GM19468 (cell line): Measurements from ENCODE around the gene HDAC4.

Source experiments
- ATAC-seq: cut with Tn5 transposase; IDR thresholded peaks from one replicate; pipeline ENCODE4 v1.9.1; 2021; ENCODE audit warnings: mild to moderate bottlenecking, moderate library complexity, moderate number of reproducible peaks; ENCODE audit not compliant: unreplicated experiment; ENCODE audit errors: extremely low read depth

Gene HDAC4

DNA sequence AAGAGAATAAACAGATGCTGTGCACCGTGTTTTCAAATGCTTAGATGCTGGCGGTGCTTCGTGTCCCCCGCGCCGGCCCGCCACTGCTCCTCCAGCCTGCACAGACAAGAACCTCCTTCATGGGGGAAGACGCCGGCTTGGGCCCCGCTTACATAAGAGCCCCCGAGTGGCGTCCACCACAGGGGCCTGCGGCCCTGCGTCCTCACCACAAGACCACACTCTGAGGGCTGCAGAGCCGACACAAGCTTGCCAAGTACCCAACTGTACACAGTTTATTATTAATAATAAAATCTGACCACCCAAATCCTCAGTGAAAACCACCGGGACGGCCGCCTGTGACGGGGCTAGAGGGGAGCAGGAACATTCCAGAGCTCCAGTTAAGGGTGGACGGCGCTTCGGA lies 232.2 kb downstream of the HDAC4 start:
- ATAC-seq = no peak

DNA sequence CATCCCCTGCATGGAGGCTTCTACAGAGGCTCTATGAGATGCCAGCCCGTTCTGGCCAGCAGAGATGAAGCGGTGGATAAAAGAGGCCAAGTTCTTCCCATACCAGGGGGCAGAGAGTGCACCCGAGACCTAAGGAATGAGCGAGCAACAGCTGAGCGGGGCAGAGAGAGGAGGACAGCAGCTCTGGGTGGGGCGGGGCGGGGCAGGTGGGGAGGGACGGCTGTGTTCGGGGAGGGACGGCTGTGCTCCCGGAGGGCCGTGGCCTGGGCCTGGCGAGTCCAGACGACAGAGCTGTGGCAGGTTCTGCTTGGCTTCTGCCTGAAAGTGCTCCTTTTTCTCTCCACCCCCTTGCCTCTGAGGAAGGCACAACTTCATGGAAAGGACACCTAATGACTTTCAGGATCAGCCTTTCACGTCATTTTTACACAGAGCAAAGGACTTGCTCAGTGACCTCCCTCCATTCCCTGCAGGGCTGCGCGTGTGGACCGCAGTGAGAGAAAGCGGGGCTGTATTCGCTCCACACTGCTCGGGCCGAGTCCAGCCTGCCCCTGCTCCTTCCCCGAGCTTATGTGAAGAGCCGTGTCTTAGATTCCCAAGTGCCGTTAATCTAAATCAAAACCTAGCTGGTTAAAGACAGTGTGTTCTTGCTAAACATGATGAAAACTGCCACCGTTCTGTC lies 232.9 kb downstream of the HDAC4 start:
- no peak for ATAC-seq

DNA sequence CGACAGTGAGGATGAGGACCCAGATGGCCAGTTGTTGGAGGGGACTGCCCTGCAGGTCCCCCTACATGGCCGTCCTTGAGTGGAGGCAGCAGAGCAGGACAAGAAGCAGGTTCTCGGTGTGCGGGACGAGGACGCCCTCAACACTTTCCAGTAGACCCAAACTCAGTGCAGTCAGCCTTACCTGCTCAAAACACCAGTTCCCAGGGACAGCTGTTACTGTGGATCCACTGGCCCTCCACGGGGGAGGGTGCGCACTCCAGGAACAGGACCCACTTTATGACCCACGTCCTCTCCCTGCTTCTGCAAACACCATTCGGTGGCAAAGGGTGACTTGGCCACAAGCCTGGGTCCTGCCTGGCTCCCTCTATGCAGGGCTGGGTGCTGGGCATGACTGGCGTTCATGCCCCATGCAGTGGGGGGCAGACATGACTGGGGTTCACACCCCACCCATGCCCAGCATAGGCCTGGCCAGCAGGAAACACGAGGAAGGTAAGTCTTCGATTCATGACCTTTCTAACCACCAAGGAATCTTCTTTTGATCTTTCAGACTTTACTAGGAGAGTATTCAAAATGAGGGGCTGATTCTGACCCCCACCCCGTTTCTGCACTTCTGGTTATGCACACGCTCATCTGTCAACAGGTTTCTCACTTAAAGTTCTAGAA lies 233.7 kb downstream of the HDAC4 start:
- ATAC-seq = no peak

DNA sequence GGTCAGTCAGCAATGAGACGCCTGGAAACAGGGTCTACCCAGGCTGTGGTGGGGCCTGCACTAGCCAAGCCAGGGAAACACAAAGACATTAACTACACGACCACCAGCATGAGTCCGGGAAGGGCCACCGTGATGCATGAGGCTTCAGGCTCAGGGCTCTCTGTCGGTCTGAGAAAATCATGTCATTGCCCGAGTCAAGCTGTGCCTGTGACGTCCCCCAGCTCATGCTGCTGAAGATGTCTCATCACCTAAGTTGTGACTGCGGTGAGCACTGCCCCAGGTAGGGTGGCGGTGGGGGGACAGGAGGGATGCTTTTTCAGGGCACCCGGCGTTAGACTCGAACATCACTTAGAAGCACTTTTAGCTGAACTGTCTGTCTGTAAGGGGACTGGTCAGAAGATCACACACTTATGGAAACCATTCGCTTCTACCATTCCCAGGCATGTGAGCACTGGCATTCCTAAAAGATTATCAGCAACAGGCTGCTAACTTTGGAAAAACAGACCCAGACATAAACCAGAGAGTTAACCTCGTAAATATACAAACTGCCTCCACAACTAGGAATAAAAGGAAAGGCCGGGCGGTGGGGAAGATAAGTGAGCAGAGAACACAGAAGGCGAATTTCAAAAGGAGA lies 234.5 kb downstream of the HDAC4 start:
- no peak for ATAC-seq

DNA sequence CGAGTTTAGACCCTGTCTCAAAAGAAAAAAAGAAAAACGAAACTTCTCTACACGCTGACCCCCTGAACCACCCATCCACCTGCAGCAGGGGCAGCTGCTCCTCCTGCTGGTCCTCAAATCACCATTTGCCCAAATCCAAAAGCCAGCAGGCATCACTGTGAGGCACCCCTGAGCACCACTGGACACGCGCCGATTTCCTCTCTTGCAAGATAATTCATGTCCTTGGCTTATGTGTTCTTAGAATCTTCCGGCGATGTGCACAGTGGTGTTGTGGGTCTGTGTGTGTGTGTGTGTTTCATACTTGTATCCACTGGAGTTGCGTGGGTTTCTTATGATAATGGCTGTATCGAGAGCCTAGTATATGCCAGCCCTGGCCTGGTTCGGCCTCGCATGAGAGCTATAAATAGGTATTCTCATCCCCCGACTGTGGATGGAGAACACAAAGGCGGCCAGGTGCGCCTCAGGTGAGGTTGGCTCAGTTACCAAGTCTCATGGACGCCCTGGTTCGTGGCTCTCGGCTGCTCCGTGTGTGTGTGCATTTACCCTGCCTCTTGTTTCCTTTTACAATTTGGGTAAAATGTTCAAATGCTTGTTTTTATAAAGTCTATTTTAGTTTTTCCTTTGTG lies 235.5 kb downstream of the HDAC4 start:
- no peak for ATAC-seq

DNA sequence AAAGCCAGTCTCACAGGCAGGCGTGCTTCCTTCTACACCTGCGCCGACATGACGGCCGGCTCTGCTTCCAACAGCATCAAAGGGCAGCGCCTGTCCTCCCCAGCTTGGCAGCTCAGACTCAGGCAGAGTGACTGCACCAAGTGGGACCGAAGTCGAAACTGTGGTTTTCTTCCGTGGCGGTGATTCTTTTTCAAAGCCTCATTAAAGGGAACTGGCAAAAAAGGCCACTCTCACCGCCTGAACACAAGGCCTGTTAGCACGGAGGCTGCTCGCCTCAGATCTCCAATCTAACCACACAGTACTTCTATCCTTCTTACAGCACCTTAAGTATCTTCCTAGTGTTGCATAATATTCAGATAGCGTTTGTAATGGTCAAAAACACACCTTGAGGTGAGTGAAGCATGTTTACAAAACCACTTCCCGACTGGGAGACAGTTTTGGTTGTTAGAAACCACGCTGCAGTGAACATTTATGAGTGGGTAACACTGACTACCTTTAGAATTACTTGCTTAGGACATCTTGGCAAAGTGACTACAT lies 236.4 kb downstream of the HDAC4 start:
- no peak for ATAC-seq

DNA sequence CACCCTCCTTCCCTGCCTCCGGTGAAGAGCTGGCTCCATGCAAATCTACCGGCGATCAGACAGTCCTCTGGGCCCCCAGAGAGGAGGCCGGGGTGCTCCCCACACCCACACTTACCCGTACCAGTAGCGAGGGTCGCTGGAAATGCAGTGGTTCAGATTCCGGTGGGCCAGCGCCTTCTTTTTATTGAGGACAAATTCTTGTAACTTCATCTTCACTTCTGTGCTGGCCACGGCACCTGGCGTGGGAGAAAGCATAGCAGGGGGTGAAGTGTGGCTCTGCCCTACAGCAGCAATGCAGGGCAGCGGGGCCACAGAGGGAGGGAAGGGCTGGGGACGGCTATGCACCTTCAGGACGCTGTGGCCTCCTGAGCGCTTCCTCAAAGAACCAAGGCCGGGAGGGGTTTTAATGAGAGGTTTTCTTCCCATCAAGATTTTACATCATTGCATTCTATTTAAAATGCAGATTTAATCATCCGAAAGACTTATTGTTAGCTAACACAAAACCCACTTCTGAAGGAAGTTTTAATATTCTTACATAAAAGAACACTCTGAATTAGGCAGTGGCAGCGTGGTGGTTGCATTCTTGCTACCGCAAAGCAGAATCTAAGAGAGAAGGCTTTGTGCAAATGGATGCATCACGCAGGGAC lies 237.0 kb downstream of the HDAC4 start:
- ATAC-seq = no peak

DNA sequence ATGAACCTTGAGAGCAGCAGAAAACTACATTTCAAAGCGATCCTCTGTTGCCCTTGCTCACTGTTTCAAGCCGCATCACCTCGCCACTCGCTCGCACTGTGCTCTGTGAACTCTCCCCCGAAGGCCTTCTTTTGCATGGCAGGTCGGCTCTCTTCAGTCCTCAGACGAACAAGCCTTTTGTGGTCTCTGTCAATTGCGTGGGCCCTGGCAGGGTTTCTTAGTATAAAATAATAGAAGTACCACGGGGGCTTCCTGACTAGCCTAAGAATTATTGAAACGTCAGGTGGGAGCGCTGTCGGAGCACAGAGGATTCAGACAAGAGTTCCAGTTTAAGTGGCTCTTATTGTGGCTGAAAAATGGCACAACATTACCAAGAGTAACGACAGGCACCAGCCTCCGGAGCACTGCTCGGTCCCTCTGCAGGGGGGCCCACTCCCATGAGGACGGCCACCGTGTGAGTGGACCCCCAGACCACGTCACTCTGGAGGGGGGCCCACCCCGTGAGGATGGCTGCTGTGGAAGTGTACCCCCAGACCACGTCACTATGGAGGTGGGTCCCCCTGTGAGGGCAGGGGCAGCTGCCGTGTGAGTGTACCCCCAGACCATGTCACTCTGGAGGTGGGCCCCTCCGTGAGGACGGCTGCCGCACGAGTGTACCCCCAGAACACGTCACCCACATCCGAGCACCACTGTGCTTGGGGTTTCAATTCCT lies 237.7 kb downstream of the HDAC4 start:
- no peak for ATAC-seq

DNA sequence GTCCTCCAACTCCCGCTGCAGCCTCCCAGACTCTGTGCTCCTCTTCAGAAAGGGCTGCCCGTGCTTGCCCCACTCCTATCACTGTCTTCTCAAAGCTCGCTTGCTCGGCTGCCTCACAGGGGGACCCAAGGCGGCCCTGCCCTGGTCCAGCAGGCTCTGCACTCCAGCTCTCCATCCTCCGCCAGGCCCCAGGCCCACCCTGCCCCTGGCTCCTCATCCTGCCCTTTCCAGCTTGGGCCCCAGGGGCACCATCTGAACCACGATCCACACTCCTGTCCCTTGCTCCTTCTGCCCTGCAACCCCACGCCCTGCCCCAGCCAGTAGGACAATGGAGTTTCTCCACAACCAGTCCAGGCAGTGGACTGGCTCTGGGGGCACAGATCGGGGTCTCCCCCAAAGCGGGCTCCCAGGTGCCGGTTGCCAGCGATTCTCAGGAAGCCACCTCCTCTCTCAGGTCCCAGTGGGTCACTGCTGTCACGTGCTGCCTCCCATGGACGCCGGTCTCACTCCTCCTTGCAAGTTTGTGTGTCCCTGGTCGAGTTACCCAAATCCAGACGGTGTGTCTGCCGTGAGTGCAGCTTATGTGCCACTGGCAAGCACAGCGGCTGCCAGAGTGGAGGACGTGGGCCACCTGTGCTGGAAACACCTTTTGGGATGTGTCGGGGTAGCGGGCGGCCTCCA lies 238.5 kb downstream of the HDAC4 start:
- ATAC-seq = no peak

DNA sequence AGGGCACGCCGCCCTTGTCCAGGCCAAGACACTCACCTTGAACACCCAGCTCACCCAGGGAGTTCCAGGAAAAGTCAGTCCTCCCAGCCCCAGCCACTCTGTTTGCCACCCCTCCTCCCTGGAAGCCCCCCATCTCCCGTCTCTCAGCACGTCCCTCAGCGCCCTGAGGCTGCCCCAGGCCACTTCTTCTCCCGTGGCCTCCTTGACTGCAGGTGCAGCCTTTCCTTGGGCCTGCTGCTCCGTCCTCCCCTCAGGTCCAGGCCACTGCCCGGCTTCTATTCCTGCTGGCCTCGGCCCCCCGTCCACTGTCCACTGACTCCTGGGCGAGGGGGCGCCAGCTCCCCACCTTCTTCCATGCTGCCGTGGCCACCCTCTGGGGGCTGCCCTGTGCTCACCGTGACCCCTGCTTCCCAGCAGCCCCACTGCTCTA lies 239.1 kb downstream of the HDAC4 start:
- no peak for ATAC-seq

DNA sequence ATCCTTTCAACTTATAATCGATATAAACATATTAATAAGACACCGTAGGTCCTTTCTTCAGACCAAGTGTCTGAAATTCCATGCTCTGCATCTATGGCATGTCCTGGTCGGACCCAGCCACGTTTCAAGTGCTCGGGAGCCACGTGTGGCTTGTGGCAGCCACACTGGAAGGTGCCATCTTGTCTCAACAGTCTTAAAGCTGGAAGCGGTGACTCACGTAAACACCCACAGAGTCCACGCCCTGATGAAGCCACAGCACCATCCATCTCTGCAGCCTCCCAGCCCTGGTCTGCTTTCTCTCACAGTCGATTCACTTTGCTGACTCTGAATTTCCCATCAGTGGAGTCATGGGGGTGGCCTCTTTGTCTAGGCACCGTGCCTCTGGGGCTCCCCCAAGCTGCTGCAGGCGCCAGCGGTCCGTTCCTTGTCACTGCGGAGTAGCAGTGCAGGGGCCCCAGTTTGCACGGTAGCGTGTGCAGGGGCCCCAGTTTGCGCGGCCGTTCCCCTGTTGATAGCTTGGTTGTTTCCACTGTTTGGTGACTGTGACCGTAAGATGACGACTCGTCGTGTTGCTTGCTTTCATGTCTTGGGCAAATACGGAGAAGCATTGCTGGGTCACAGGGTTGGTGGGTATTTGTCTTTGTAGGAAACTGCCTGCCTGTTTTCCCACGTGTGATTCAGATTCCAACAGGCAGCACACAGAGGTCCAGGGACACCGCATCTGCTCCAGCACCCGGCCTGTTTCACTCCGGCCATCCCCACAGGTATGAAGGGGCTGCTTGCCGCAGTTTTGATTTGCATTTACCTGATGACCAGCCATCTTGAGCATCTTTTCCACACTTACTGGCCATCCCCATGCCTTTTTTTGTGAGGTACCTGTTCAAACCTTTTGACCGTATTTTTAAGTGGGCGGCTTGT lies 240.3 kb downstream of the HDAC4 start:
- no peak for ATAC-seq

DNA sequence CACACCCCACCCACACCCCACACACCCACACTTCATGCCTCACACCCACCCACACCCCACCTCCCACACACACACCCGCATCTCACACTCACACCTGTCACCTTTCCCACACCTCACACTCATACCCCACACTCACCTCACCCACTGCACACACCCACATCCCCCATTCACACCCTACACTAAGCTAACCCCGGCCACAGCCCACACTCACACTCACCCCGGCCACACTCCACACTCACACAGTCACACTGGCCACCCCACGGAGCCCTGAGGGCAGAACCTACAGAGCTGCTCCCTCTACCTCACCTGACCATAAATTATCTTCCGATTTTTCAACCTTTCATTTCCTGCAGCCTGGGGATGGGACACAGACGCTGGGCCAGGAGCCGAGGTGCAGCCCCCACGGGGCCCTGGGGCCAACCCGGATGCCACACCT lies 241.3 kb downstream of the HDAC4 start:
- no peak for ATAC-seq

DNA sequence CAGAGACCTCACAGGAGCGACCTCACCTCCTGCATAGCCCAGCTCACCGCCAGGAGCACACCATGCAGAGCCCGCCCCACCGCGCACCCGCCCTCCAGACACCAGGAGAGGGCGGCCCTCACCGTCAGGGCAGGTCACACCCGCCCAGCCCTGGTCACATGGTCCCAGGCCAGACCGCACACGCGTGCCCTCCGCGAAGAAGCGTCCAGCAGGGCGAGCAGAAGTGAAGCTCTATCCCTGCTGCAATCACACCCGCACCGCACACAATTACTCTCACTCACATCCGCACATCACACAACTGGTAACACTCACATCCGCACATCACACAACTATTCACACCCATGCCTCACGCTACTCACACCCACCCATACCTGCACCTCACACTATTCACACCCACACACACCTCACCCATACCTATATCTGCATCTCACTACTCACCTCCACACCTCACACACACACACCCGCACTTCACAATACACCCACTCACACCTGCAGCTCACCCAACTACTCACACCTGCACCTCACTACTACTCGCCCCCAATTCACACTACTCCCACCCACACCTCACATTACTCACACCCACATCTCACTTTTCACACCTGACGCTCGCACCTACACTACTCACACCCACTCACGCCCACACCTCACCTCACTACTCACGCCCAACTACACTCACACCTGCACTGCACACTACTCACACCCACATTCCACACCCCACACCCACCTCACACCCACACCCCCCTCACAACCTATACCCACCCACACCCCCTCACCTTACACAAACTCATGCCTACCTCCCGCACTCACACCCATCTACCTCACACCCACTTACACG lies 242.0 kb downstream of the HDAC4 start:
- no peak for ATAC-seq

DNA sequence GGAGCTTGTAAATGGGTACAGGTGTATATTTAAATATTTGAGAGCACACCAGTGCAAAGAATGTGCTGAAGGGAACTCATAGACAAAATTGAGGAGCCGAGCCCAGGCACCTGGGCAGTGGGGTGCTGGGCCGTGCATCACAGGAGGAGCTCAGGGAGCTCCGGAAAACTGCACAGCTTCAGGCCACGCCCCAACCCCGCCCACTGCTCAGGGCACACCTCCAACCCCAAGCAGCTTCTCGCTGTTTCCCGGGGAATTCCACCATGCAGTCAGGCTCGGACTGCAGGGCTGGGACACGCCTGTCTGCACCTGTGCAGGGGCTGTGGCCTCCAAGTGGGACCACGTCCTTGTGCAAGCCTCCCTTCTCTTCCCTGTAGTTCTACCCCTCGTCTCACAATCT lies 243.0 kb downstream of the HDAC4 start:
- ATAC-seq = no peak

DNA sequence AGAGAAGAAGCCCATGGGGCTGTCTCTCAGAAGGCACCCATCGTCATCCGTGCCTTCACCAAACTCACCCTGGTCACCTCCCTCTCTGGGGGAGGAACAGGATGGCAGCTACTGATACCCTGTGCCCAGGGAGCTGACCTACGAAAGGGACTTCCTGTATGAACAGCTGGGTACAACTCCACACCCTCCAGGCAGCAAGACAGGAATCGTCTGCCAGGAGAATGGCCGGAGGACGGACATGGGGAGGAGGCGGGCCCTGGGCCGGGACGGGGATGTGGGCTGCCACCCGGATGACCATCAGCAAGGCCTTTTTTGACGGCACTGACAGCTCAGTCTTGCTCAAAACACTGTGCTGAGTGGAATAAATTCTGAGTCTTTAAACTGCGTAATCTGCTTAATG lies 243.6 kb downstream of the HDAC4 start:
- ATAC-seq = no peak

DNA sequence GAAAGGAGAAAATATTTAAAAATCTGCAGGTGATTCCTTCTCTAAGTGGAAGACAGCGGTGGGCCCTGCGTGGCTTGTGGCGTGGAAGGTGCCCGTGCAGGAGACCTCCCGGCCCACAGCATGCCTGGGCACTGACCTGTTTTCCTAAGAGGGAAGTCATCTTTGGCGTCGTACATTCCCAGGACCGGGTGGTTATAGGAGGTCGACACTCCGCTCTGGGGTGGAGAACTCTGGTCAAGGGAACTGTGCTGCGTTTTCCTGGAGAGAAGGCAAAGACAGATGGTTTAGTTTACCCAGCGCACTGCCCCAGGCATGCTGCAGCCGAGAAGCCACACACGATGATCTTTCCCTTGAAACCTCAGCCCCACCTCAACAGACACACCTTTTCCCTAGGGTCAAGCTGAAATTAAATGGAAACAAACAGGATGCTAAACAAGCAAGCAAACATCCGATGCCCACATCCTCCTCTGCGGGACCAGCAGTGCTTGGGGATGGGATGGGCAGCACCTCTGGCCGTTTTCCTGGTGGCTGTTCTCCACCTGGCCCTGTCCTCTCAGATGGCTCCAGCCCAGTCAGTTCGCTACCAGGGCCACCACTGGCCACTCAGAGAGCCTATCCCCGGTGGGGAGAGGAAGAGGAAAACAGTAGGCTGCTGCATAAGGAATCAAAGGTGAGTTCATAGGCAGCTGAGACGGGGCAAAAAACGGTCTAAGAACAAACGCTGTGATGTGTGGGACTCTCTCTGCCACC lies 244.1 kb downstream of the HDAC4 start:
- ATAC-seq = no peak
